Measurements from ENCODE around the gene DTNBP1.

GRCh38 chr6:15512721-15513120, 150.1 kb downstream of the DTNBP1 start:
- TF ChIP-seq ZNF207 (IDR thresholded peaks at IDR 0.05; ENCODE audit: borderline replicate concordance) (no peak), MAX (IDR thresholded peaks at IDR 0.05) (no peak), RNF2 (conservative IDR thresholded peaks at IDR 0.05; ENCODE audit: low read depth) (no peak), ZBTB33 (CRISPR knock-in tag; IDR thresholded peaks at IDR 0.05) (no peak), ATF4 (CRISPR knock-in tag; IDR thresholded peaks at IDR 0.05) (no peak), CTCF (CRISPR knock-in tag; IDR thresholded peaks at IDR 0.05) (no peak), GABPA (IDR thresholded peaks at IDR 0.05; ENCODE audit: low read depth, low read length) (no peak), GABPA (CRISPR knock-in tag; IDR thresholded peaks at IDR 0.05; ENCODE audit: low read depth) (no peak), POLR2AphosphoS2 (IDR thresholded peaks at IDR 0.05; ENCODE audit: low read depth, low read length) (no peak), FOXP1 (IDR thresholded peaks at IDR 0.05) (no peak), FOXP1 (CRISPR knock-in tag; IDR thresholded peaks at IDR 0.05) (no peak), ZNF121 (CRISPR knock-in tag; IDR thresholded peaks at IDR 0.05) (no peak), ZKSCAN1 (IDR thresholded peaks at IDR 0.05; ENCODE audit: low read length) (no peak), EZH2 (conservative IDR thresholded peaks at IDR 0.05; ENCODE audit: low read depth, low read length) (no peak), POLR2A (IDR thresholded peaks at IDR 0.05; ENCODE audit: insufficient read depth in 1 of 2, low read depth in 2 of 2, low read length in 2 of 2) (no peak)

Data from HepG2 (cell line).